HepG2 (cell line): ENCODE measurements around the gene NTM. TPM values are rescaled to one million over a fixed set of nuclear protein-coding genes. Genes with fewer than 3 reads are reported as not detected.

Experiments used
- ATAC-seq: fragments of 200-7000 bp; cut with Tn5 transposase; 3 replicates; pipeline ENCODE4 v1.9.1; 2020; ENCODE audit warnings: mild to moderate bottlenecking, moderate library complexity
- BruUV-seq: library from RNA; stranded (reverse); fragments of 400-500 nt; replicated peaks from 2 replicates; lab custom pipeline; 2021; lab: Mats Ljungman, UMichigan
- CTCF ChIA-PET: fragments of 300-600 bp; formaldehyde crosslinking; extraction: SDS; loops from one replicate; lab custom pipeline; 2021; ENCODE audit warnings: low total read pairs, inconsistent platforms, low intra/inter-chr PET ratio; lab: Yijun Ruan, JAX
- POLR2A ChIA-PET: fragments of 350-600 bp; sonication (Branson Sonifier 250); formaldehyde crosslinking; loops from one replicate; lab custom pipeline; 2020; ENCODE audit warnings: antibody characterized with exemption, inconsistent platforms; lab: Yijun Ruan, JAX
- DNase-seq: peaks from one replicate; pipeline ENCODE4 v3.0.0-alpha.2; 2015; ENCODE audit warnings: low spot score
- FAIRE-seq: peaks from 3 replicates; lab custom pipeline; 2011; peaks lifted over from hg19 to GRCh38; lab: Jason Lieb, UNC
- H2AFZ ChIP-seq: one replicate; pipeline ENCODE4 v1.6.1; 2011; ENCODE audit warnings: low read length, inconsistent platforms
- H3K27ac ChIP-seq: fragments of 300-600 bp; 3 replicates; pipeline ENCODE4 v1.8.0; 2011; ENCODE audit warnings: mixed run types, mild to moderate bottlenecking, mixed read lengths, low read length, inconsistent platforms; ENCODE audit not compliant: insufficient read depth; ENCODE audit errors: extremely low read length
- H3K27me3 ChIP-seq, 2 experiments: fragments of 200-600 bp in 1 of 2; 2 replicates in 1 of 2; 3 replicates in 1 of 2; pipeline versions ENCODE4 v1.6.0 to v1.8.0; 2011; ENCODE audit warnings: low read length in 2 of 2, mild to moderate bottlenecking in 2 of 2, moderate library complexity in 2 of 2, inconsistent platforms in 1 of 2; ENCODE audit not compliant: insufficient read depth in 2 of 2, control insufficient read depth in 1 of 2
- H3K36me3 ChIP-seq, 2 experiments: fragments of 200-600 bp in 1 of 2; replicated peaks in 1 of 2; 2 replicates in 1 of 2; 3 replicates in 1 of 2; pipeline versions ENCODE4 v1.5.1 to v1.8.0; 2011; ENCODE audit warnings: low read length in 2 of 2, inconsistent platforms in 1 of 2; ENCODE audit not compliant: insufficient read depth in 2 of 2, control insufficient read depth in 1 of 2
- H3K4me1 ChIP-seq: 2 replicates; pipeline ENCODE4 v1.5.1; 2012; ENCODE audit warnings: low read length, inconsistent platforms; ENCODE audit not compliant: insufficient read depth
- H3K4me2 ChIP-seq: 2 replicates; pipeline ENCODE4 v1.6.0; 2011; ENCODE audit warnings: low read depth, low read length, inconsistent platforms
- H3K4me3 ChIP-seq, 3 experiments: fragments of 200-600 bp in 1 of 3; sonication (generic), shearing (Covaris generic) in 1 of 3; replicated peaks in 1 of 3; 2 replicates each; pipeline ENCODE4 v1.5.1; 2011 to 2016; ENCODE audit warnings: low read length in 3 of 3, inconsistent platforms in 2 of 3, low read depth in 2 of 3, mild to moderate bottlenecking in 2 of 3, control low read depth in 1 of 3, mixed read lengths in 1 of 3; ENCODE audit not compliant: insufficient read depth in 1 of 3
- H3K79me2 ChIP-seq: one replicate; pipeline ENCODE4 v1.6.1; 2011; ENCODE audit warnings: low read length, inconsistent platforms; ENCODE audit not compliant: insufficient read depth
- H3K9ac ChIP-seq: 2 replicates; pipeline ENCODE4 v1.6.0; 2011; ENCODE audit warnings: mild to moderate bottlenecking, low read depth, low read length, inconsistent platforms; ENCODE audit not compliant: insufficient read depth
- H3K9me3 ChIP-seq: 2 replicates; pipeline ENCODE4 v1.5.1; 2012; ENCODE audit warnings: mild to moderate bottlenecking, low read length
- H4K20me1 ChIP-seq: 2 replicates; pipeline ENCODE4 v1.6.0; 2011; ENCODE audit warnings: inconsistent platforms, mild to moderate bottlenecking, low read length, moderate library complexity; ENCODE audit not compliant: insufficient read depth
- MAFF ChIP-seq: IDR thresholded peaks from 2 replicates; pipeline ENCODE4 v1.6.1; 2011; ENCODE audit warnings: low read depth, low read length, improper control_type of control experiment
- MTA1 ChIP-seq: sonication (generic); formaldehyde crosslinking; IDR thresholded peaks from 2 replicates; pipeline ENCODE4 v1.4.0; 2020; ENCODE audit warnings: missing genetic modification reagents, mild to moderate bottlenecking, borderline replicate concordance
- NR2F1 ChIP-seq, 2 experiments: fragments of 450-650 bp in 1 of 2; formaldehyde crosslinking in 1 of 2; IDR thresholded peaks; 2 replicates each; pipeline versions ENCODE4 v1.5.0 to v1.6.1; 2016 to 2020; ENCODE audit warnings: mild to moderate bottlenecking in 1 of 2, missing compliant biosample characterization in 1 of 2, missing genetic modification reagents in 1 of 2, moderate library complexity in 1 of 2
- SIN3A ChIP-seq: IDR thresholded peaks from 2 replicates; pipeline ENCODE4 v1.6.1; 2011; ENCODE audit warnings: low read depth, mild to moderate bottlenecking, control low read depth, low read length, borderline replicate concordance
- ZNF326 ChIP-seq: sonication (generic); formaldehyde crosslinking; IDR thresholded peaks from 2 replicates; pipeline ENCODE4 v1.4.0; 2020; ENCODE audit warnings: missing genetic modification reagents, borderline replicate concordance
- ZNF333 ChIP-seq: sonication (generic); formaldehyde crosslinking; IDR thresholded peaks from 2 replicates; pipeline ENCODE4 v1.4.0; 2020; ENCODE audit warnings: mild to moderate bottlenecking, missing genetic modification reagents, borderline replicate concordance
- WGBS: methylation state at CpG from one replicate; pipeline ENCODE4 v1.1.6; 2017; ENCODE audit warnings: low lambda C conversion rate; 5-methylcytosine and 5-hydroxymethylcytosine counted together
- in situ Hi-C: cut with HindIII; loops from 2 replicates; pipeline ENCODE4 v1.10.0; 2017; ENCODE audit warnings: low pct_unique_long_range_greater_than_20kb; ENCODE audit not compliant: extremely low pct_ligation_motif_present
- intact Hi-C: fragments of 100-400 bp; cut with micrococcal nuclease; formaldehyde crosslinking; loops from one replicate; pipeline ENCODE4 v1.10.0; 2022; ENCODE audit not compliant: unreplicated experiment
- polyA plus RNA-seq, 8 experiments: library from polyadenylated mRNA; depleted of rRNA in 3 of 8; stranded (reverse) in 7 of 8; unstranded in 1 of 8; fragments of >200 nt; fragmentation: Illumina TruSeq in 4 of 8; extraction: Trizol in 4 of 8; gene quantifications; 2 replicates each; pipeline versions ENCODE4 v1.2.1 to v1.2.3, GENCODE V29; 2011 to 2016; ENCODE audit warnings: low read depth in 4 of 8, missing spikeins in 1 of 8, mixed read lengths in 1 of 8; ENCODE audit not compliant: insufficient read depth in 1 of 8
- total RNA-seq, 5 experiments: library from RNA; depleted of rRNA; stranded (reverse); fragments of >200 nt; fragmentation: Illumina TruSeq; extraction: Trizol; gene quantifications; 2 replicates each; pipeline ENCODE4 v1.2.3, GENCODE V29; 2016; ENCODE audit warnings: low read depth in 1 of 5
- TF ChIP-seq, protein P1 (sequence below): IDR thresholded peaks from 2 replicates; pipeline ENCODE4 v1.6.1; 2016; ENCODE audit warnings: low read depth, control low read depth

Gene NTM
- total and polyA plus RNA-seq, 2 of the 13 experiments (the other 11 are each of a cell fraction or from before 2014, with no cell fraction given), result not detected

DNA sequence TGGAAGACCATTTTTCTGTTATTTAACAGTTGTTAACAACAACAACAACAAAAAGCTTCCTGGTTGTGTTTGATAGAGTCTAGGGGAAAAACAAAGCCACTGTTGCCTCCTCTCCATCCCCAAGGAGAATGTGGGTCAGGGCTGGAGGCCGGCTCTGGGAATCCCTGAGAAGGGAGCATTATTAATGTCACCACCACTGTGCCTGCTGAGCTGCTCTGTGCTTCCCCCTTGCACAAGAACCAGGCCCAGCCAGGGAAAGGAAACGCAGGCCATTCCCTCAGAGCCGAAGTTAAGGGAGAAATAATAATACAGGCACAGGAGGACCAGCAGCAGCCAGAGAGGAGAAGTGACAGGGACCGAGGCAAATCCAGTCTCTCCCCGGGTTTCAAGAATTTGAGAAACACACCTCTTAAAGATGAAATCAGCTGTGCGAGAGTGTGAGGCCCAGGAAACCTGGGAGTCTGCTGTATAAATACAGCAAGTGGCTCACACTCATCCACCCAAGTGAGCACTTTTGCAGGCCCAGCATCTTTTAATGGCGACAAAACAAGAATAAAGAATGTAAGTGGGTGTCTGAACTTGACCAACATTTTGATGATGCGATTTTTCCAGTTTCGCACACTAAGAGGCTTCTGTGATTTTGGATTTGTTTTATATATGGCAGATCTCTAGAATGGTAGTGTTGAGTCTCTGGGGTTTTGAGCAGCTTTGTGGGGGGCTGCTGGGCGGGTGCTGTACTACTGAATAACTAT, 539.2 kb downstream of the NTM start:
- FAIRE-seq (no peak), ATAC-seq (no peak), DNase-seq (no peak)
- BruUV-seq, result no TSS peak
- Histone ChIP-seq H3K36me3 (no peaks in the 10 kb centered on the region), H3K4me1 (no peaks in the 10 kb centered on the region), H4K20me1 (no peaks in the 10 kb centered on the region), H2AFZ (no peak overlapping the region), H3K4me3 (no peak overlapping the region), H3K27me3 (peaks cover 1 to 17% of the 10 kb centered on the region in 2 experiments; a peak in 2 of 5 replicates), H3K9ac (no peak overlapping the region), H3K27ac (no peak overlapping the region), H3K4me2 (no peak overlapping the region), H3K9me3 (no peaks in the 10 kb centered on the region), H3K79me2 (no peaks in the 10 kb centered on the region)
- ChIA-PET POLR2A (no interaction called here), CTCF (no interaction called here)
- 13% methylated on average over 10 of the region's 10 CpGs for WGBS
- in situ Hi-C loops (no loop called here), intact Hi-C loops (no loop called here)
- TF ChIP-seq SIN3A (no peak), ZNF326 (no peak), MTA1 (CRISPR knock-in tag) (no peak), NR2F1 (CRISPR knock-in tag; IDR thresholded peaks at IDR 0.05) (no peak), MAFF (no peak), ZNF333 (CRISPR knock-in tag) (no peak)
- TF ChIP-seq, protein P1, sequence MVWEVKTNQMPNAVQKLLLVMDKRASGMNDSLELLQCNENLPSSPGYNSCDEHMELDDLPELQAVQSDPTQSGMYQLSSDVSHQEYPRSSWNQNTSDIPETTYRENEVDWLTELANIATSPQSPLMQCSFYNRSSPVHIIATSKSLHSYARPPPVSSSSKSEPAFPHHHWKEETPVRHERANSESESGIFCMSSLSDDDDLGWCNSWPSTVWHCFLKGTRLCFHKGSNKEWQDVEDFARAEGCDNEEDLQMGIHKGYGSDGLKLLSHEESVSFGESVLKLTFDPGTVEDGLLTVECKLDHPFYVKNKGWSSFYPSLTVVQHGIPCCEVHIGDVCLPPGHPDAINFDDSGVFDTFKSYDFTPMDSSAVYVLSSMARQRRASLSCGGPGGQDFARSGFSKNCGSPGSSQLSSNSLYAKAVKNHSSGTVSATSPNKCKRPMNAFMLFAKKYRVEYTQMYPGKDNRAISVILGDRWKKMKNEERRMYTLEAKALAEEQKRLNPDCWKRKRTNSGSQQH, result no peak
